Endothelial cell of umbilical vein (primary cell): ENCODE measurements around the gene PPP1R15B.

ENCODE experiments used
- CTCF ChIP-seq, 2 donors: IDR thresholded peaks; 1 replicate in 1 of 2; 2 replicates in 1 of 2; pipeline ENCODE4 v1.5.1; 2011; ENCODE audit warnings: low read length in 2 of 2, mild to moderate bottlenecking in 2 of 2, moderate library complexity in 2 of 2, control low read depth in 1 of 2, inconsistent platforms in 1 of 2, low read depth in 1 of 2; ENCODE audit not compliant: insufficient read depth in 1 of 2; ENCODE audit errors: extremely low read depth in 1 of 2
- EZH2 ChIP-seq: IDR thresholded peaks from 2 replicates; pipeline ENCODE4 v1.6.1; 2012; ENCODE audit warnings: borderline replicate concordance, low read depth, mild to moderate bottlenecking, moderate library complexity, low read length, inconsistent platforms; ENCODE audit not compliant: severe bottlenecking
- FOS ChIP-seq: IDR thresholded peaks from 2 replicates; pipeline ENCODE4 v1.6.1; 2011; ENCODE audit warnings: mild to moderate bottlenecking, low read length, moderate library complexity, borderline replicate concordance; ENCODE audit not compliant: insufficient read depth
- GATA2 ChIP-seq: IDR thresholded peaks from 2 replicates; pipeline ENCODE4 v1.7.0; 2011; ENCODE audit warnings: low read depth, mild to moderate bottlenecking, moderate library complexity, mixed read lengths, low read length; ENCODE audit not compliant: insufficient read length, insufficient read depth
- JUN ChIP-seq: IDR thresholded peaks from 2 replicates; pipeline ENCODE4 v1.6.1; 2011; ENCODE audit warnings: borderline replicate concordance, low read depth; ENCODE audit not compliant: insufficient read length, insufficient read depth
- MAX ChIP-seq: IDR thresholded peaks from 2 replicates; pipeline ENCODE4 v1.6.1; 2011; ENCODE audit not compliant: insufficient read depth, insufficient read length
- MYC ChIP-seq: IDR thresholded peaks from one replicate; pipeline ENCODE4 v1.6.1; 2011; ENCODE audit warnings: mild to moderate bottlenecking, low read depth, low read length
- POLR2A ChIP-seq: IDR thresholded peaks from 2 replicates; pipeline ENCODE4 v1.6.1; 2012; ENCODE audit warnings: low read depth, mild to moderate bottlenecking, control low read depth, low read length
- POLR2AphosphoS5 ChIP-seq: IDR thresholded peaks from 2 replicates; pipeline ENCODE4 v1.6.1; 2012; ENCODE audit warnings: low read depth, mild to moderate bottlenecking, control low read depth, low read length, moderate library complexity; ENCODE audit not compliant: insufficient read depth

- TF ChIP-seq JUN (no peak), POLR2AphosphoS5 (no peak), CTCF (IDR thresholded peaks at IDR 0.05; ENCODE audit: extremely low read depth in 1 of 2, insufficient read depth in 1 of 2, low read depth in 1 of 2, low read length in 2 of 2) (no peak), GATA2 (no peak), POLR2A (no peak), FOS (no peak), EZH2 (no peak), MYC (no peak), MAX (no peak)
Observed at GRCh38 chr1:204407295-204407971, 4.2 kb downstream of the PPP1R15B start.
